HG03135 (cell line): ENCODE results near the gene CBFA2T3.
"Not testable (repeated sequence)": the region's sequence is repeated elsewhere in the genome, so short reads cannot be mapped to it uniquely, and the experiment has no call there.

ENCODE experiments used
- ATAC-seq: cut with Tn5 transposase; IDR thresholded peaks from one replicate; pipeline ENCODE4 v1.9.1; 2021; ENCODE audit warnings: mild to moderate bottlenecking, moderate library complexity; ENCODE audit not compliant: unreplicated experiment

CBFA2T3 gene

DNA sequence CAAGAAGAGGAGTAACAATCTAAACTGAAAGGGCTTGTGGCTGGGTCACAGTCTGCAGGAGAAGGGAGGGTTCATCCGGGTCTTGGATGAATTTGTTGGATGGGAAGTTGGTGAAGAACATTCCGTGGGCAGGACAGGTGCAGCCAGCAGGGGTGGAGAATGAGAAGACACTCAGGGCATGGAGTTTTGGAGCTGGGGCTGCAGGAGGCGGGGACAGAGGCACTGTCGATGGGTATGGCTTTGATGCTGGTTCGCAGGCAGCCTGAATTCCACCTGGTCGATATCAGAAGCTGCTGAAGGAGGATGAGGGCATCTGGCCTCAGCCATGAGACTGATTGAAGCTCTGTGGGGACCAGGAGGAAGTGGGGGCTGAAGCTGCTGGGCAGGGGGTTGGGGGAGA is 36.1 kb upstream of the CBFA2T3 start:
- no peak for ATAC-seq

DNA sequence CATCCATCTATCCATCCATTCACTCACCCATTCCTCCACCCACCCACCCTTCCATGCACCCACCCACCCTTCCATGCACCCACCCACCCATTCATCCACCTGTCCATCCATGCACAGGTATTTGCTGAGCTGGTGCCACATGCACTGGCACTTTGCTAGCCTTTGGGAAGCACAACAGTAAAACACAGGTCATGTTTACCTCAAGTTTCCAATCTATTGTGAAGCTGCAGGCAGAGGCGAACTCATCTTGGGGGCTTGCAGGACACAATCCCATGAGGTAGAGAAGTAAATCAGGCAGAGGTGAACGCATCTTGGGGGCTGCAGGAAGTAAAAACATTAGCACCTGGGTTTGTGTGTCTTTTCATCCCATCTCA is 35.6 kb upstream of the CBFA2T3 start:
- no peak for ATAC-seq

DNA sequence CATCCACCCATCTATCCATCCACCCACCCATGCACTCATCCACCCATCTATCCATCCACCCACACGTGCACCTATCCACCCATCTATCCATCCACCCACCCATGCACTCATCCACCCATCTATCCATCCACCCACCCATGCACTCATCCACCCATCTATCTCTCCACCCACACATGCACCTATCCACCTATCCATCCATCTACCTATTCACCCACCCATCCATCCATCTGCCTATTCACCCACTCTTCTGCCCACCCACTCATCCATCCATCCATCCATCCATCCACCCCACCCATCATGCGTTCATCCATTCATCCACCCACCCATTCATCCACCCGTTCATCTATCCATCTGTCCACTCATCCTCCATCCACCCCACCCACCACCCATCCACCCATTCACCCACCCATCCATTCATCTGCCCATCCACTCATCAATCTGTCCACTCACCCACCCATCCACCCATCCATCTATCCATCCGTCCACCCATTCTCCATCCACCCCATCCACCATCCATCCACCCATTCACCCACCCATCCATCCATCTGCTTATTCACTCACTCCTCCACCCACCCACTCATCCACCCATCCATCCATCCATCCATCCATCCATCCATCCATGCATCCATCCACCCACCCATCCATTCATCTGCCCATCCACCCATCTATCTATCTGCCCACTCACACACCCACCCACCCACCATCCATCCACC is 35.1 kb upstream of the CBFA2T3 start:
- no peak for ATAC-seq

DNA sequence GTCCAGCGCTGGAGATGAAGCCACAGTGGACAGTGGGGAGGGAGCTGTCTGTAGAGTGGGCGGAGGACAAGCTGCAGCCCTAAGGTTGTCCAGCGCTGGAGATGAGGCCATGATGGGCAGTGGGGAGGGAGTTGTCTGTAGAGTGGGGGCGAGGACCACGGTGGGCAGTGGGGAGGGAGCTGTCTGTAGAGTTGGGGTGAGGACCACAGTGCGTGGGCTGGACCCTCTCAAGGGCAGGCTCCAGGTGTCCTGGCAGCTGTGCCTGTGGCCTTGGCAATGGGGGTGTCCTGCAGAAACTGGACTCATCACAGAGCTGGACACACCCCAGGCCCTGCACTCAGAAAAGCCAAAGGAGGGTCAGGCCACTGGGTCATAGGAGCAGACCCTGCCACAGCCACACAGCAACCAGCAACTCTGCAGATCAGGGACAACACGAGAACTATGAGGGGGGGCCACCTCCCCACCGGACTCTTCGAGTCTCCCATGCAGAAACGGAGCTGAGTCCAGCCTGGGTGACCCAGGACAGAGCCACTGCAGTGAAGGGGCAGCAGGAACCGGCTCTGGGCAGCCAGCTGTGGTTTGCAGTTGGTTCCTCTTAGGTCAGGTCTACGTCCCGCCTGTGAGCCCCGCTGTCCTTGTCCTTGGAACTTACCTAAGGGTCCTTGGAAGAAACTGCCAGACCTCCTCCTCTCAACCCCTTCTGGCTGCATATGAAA is 33.4 kb upstream of the CBFA2T3 start:
- ATAC-seq, result no peak

DNA sequence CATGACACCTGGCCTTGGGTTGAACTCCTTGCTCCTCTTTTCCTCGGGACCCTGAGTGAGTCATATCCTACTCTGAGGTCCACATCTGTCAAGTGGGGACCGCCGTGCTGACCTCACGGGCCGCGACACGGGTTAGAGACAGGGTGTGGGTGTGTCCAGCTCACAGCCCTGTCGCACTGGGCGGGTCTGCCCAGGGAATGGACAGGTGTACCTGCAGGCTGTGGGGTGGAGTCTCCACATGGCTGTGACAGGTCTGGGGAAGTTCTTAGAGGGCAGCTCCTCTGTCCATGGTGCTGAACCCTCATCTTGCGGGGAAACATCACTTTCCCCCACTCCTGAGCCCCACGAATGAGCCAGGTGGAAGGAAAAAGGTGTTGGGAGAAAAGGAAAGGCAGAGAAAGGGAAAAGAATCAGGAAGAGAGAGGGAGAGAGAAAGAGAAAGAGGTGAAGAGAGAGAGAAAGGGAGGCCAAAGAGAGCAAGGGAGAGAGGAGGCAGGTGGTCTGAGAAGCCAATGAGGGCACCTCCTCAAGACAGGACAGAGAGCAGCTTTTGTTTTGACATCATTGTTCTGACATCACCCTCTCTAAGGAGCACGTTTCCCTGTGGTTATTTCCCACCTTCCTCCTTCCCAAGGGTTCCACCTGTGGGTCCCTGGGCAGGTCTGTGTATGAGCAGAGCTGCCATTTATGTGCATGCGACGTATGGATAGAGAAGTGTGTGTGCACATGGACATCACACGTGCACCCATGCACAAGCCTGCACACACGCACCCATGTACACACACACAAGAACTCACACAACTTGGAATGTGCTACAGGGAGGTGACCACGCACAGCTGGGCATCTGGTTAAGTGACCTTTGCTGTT is 32.6 kb upstream of the CBFA2T3 start:
- ATAC-seq, result no peak

DNA sequence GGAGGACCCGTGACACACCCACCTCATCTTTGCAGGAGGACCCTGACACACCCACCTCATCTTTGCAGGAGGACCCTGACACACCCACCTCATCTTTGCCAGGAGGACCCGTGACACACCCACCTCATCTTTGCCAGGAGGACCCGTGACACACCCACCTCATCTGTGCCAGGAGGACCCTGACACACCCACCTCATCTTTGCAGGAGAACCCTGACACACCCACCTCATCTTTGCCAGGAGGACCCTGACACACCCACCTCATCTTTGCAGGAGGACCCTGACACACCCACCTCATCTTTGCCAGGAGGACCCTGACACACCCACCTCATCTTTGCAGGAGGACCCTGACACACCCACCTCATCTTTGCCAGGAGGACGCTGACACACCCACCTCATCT is 31.8 kb upstream of the CBFA2T3 start:
- ATAC-seq, result not testable (repeated sequence)

DNA sequence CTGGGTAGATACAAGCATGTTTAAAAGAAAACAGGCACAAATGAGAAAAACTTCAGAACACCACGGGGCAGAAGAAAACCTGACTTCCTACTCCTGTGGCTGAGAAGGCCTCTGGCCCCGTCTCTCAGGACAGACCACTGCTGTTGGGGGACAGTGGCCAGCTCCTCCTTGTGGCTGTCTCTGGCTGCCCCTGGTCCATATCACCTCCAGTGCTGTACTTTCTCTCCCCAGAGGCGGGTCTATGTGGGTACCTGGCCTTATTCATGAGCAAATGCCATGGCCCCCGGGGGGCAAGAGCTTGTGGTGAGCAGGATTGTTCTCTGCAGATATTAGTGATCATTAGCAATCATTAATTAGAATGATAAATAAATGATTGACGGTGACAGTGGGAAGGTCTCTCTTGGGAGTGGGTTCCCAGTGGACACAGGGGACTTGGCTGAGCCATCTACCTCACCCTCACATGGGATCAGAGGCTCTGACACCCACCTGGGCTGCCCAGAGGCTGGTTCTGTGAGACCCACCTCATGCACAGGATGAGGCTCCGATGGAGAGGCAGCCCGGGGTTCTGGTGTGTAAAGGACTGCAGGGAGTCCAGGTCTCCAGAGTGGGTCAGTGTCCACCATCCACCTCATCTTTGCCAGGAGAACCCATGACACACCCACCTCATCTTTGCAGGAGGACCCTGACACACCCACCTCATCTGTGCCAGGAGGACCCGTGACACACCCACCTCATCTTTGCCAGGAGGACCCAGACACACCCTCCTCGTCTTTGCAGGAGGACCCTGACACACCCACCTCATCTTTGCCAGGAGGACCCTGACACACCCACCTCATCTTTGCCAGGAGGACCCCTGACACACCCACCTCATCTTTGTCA is 30.6 kb upstream of the CBFA2T3 start:
- ATAC-seq, result no peak

DNA sequence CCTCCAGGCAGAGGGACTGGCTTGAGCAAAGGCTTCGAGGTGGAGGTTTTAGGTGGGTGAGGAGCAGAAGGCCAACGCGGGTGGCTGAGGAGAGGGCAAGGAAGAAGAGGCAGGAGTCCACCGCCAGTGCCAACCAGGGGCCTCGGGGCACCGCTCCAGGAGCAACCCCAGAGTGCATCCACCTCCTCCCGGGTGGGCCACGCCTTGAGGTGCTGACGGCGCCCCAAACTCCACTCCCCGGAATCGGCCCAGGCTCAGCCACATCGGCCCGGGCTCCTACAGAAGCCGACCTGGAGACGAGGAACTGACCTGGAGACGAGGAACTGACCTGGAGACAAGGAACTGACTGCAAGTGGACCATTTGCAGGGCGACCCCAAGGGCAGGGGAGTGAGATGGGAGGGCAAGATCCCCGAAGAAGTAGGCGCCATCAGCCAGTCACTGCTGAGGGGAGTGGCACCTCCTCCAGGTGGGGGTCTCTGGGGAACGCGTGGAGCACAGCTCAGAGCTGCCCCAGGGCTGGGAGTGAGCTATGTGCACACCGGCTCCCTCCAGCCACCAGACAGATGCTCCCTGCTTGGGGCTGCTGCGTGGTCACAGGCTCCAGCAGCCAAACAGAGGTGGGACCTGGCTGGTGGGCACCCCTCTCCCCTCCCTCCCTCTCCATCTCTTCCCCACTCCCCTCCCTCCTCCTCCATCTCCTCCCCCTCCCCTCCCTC is 29.2 kb upstream of the CBFA2T3 start:
- ATAC-seq, result no peak

DNA sequence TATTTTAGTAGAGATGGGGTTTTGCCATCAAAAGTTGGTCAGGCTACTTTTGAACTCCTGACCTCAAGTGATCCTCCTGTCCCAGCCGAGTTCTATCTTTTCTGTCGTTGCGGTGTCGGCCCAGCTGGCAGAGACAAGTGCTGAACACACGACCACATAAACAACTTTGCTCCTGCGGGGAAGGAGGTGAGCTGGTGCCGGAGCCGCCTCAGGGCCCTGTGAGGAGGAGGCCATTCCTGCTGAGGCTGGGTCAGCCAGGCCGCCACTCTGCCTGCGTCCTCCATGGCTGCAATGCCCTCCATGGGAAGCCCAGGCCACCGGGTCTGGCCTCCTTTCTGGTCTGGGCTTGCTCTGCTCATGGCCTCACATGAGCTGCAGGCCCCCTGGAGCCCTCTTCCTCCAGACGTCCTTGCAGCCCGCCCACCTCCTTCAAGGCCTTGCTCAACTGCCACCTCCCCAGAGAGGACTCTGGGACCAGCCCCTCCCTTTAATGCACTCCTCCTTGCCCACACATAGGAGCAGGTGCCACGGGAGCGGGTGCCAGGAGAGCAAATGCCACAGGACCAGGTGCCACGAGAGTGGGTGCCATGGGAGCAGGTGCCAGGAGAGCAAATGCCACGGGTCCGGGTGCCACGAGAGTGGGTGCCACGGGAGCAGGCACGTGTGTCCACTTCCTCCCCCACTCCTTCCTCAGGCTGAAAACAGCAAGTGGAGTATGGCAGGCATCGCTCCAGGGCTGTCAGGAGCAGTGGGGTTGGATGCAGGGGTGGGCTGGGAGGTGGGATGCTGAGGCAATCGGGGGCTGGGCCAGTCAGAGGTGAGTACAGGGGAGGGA is 28.4 kb upstream of the CBFA2T3 start:
- no peak for ATAC-seq

DNA sequence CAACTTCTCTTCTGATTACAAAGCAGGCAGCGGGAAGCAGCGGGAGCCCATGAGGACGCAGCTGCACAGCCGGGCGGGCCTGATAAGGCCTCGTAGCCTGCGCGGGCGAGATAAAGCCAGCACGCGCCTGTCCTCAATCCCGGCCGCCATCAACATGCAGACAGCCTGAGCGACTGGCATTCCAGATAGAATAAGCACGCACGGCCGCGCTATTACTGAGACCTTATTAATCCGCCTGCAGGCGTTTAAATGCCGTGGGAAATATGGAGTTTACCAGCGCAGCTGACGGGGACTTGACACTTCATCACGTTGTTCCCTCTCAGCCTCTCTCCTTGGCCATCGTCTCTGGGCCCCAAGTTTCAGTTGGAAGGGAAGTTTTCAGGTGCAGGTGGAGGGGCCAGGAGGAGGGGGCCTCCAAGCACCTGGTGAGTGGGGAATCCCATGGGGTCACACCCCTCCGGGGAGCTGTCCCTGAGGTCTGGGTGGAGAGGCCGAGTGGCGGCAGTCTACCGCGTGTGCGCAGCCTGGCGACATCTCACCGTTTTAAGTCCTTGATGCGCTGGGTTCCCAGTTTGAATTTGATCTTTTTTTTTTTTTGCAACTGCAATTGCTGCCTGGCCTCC is 27.3 kb upstream of the CBFA2T3 start:
- no peak for ATAC-seq

DNA sequence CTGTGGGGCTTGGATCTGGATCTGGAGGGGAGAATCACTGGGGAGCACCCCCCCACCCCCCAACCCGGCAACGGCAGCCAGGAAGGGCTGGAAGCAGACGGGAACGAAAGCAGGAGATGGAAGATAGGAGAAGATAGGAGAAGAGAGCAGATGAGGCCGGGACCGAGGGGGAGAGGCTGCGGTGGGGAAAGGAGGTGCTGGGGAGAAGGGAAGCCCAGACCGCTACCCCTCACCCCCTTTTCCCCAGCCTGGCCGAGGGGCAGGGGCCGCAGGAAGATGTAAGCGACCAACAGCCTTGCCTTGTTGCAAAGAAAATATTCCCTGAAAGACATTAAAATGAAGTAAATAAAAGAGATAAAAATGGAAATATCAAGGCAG is 26.8 kb upstream of the CBFA2T3 start:
- ATAC-seq, result no peak

DNA sequence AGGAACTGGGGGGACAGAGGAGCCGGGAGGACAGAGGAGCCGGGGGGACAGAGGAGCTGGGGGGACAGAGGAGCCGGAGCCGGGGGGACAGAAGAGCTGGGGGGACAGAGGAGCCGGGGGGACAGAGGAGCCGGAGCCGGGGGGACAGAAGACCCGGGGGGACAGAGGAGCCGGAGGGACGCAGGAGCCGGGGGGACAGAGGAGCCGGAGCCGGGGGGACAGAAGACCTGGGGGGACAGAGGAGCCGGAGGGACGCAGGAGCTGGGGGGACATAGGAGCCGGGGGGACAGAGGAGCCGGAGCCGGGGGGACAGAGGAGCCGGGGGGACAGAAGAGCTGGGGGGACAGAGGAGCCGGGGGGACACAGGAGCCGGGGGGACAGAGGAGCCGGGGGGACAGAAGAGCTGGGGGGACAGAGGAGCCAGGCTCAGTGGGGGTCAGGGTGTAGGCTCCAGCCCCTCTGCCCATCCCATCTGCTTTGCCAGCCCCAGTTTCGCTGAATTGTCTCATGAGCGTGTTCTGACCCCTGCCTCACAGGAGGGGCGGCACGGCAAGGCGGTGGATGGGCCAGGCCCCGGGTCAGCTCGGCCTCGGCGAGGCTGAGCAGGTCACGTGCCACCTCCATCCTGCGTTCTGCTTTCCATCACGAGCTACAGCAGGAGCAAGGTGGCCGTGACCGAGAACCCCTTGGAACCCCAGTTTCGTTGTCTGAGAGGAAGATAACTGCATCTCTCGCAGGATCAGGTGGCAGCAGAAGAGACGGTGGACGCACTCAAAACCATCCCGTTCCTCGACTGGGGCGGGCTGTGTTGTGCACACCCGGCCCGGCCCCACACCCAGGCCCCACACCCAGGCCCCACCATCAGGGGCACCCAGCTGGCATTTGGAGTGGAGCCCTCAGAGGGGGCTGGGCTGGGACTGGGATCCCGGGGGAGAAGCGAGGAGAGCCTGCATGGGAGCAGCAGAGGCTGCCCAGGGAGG is 26.1 kb upstream of the CBFA2T3 start:
- no peak for ATAC-seq

DNA sequence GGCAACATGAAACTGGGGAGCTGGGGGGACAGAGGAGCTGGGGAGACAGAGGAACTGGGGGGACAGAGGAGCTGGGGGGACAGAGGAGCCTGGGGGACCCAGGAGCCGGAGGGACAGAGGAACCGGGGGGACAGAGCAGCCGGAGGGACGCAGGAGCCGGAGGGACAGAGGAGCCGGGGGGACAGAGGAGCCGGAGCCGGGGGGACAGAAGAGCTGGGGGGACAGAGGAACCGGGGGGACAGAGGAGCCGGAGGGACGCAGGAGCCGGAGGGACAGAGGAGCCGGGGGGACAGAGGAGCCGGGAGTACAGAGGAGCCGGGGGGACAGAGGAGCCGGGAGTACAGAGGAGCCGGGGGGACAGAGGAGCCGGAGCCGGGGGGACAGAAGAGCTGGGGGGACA is 25.1 kb upstream of the CBFA2T3 start:
- not testable (repeated sequence) for ATAC-seq

DNA sequence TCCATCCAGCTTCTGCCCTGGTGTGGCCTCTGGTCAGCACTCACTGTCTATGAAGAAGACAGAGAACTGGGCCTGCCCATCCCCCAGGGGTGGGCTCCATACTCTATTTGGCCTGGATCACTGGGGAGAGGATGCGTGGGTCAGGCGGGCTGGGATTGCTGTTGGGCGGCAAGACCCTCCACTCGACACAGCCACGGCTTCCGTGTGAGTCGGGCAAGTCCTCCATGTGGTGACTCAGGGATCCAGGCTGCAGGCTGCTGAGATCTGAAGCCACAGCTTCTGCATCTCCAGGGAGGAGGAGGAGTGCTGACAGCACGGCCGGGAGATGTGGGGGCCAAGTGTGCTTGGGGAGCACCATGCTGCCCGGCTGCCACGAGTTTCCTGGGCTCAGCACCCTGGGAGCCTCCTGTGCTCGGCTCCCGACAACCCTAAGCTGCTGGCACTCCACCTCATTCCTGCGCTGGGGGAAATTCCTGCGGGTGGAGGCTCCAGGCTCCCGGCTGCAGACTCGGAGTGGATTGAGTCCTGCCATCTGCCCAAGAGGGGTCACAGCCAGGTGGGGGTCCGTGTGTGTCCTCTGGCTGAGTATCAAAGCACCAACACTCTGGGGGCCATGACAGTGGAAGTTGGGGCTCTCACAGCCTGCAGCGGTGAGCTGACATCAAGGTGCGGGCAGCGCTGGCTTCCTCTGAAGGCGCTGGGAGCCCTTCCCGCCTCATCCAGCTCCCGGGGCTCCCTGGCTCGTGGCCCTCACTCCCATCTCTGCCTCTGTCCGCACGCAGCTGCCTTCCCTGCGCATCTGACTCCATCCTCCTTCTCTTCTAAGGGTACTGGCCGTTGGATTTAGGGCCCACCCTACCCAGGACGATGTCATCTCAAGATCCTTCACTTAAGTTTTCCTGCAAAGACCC is 24.4 kb upstream of the CBFA2T3 start:
- no peak for ATAC-seq

DNA sequence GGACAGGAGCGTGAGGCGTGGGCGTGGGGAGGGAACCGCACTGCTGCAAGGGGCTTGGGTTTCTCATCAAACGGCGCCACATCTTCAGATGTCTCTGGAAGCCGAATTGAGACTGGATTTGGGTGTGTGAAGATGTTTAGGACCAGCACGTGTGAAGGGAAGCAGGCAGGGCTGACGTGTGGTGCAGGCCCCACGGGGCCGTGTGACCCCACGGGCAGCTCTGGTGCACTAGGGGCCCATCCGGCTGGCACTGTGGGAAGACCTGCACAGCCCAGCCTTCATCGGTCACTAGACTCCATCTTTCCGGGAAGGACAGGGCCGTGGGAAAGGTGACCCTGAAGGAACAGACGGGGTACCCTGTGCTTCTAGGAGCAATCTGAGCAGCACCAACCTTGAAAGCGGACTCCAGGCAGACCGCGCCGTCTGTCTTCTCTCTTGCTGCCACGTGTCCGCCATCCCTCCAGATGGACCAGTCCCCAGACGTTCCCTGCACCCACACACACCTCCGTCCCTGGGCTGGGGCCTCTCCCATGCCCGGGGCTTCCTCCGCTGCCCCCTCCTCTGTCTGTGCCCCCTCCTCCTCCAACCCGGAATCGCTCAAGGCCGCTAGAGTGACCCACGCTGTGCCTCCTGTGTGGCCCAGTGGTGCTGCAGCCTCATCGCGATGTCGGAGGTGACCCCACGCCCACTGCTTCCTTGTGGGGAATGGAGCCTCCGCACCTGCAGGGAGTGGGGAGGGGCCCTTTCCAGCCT is 23.4 kb upstream of the CBFA2T3 start:
- ATAC-seq, result no peak
